Measurements from ENCODE around the gene DZIP1. TPM values are rescaled to one million over a fixed set of nuclear protein-coding genes. Genes with fewer than 3 reads are reported as not detected.

The DZIP1 gene
- total and polyA plus RNA-seq, 2 of the 8 experiments (the other 6 are each of a cell fraction or from before 2014, with no cell fraction given), result 7.6 to 24.6 TPM

GRCh38 chr13:95573221-95573620 lies 71.3 kb downstream of the DZIP1 start (continued):
- TF ChIP-seq CHD7 (IDR thresholded peaks at IDR 0.05; ENCODE audit: insufficient replicate concordance, low read length), result no peak
- no peak for TF ChIP-seq BCL11A (IDR thresholded peaks at IDR 0.05; ENCODE audit: low read depth in 2 of 2, low read length in 2 of 2)
- no peak for TF ChIP-seq KDM5A (IDR thresholded peaks at IDR 0.05; ENCODE audit: low read length)
- no peak for TF ChIP-seq TAF1 (IDR thresholded peaks at IDR 0.05; ENCODE audit: low read depth, low read length)
- no peak for TF ChIP-seq SP1 (IDR thresholded peaks at IDR 0.05; ENCODE audit: low read depth, low read length)
- TF ChIP-seq FOSL1 (IDR thresholded peaks at IDR 0.05; ENCODE audit: insufficient read depth, low read depth, low read length), result no peak
- TF ChIP-seq SP2 (IDR thresholded peaks at IDR 0.05; ENCODE audit: low read length), result no peak
- no peak for TF ChIP-seq NRF1 (IDR thresholded peaks at IDR 0.05; ENCODE audit: low read depth, low read length)
- TF ChIP-seq E2F6 (IDR thresholded peaks at IDR 0.05), result no peak
- TF ChIP-seq KDM4A (IDR thresholded peaks at IDR 0.05; ENCODE audit: low read depth, low read length, severe bottlenecking), result no peak
- TF ChIP-seq RBBP5 (IDR thresholded peaks at IDR 0.05; ENCODE audit: borderline replicate concordance, low read depth, low read length), result no peak
- TF ChIP-seq POLR2A (IDR thresholded peaks at IDR 0.05; ENCODE audit: control extremely low read depth in 1 of 2, low read depth in 2 of 2, low read length in 2 of 2), result no peak
- TF ChIP-seq POU5F1 (IDR thresholded peaks at IDR 0.05; ENCODE audit: low read depth, low read length), result no peak

Data from H1 (cell line).